ENCODE data around the gene LRRC10B.
"Not testable (repeated sequence)": the region's sequence is repeated elsewhere in the genome, so short reads cannot be mapped to it uniquely, and the experiment has no call there.

The LRRC10B gene

GRCh38 chr11:61507962-61508861 is at the start of gene LRRC10B:
Gene LRRC10B, plus strand, starts transcription at chr11:61508749. Its CDS starts 250 bp downstream, at chr11:61508999.
- peak in 1 of 2 experiments; percentile 12 for DNase-seq

GRCh38 chr11:61460474-61460881 is 48.1 kb upstream of the LRRC10B start:
- no peak for DNase-seq

GRCh38 chr11:61460986-61461385 is 47.6 kb upstream of the LRRC10B start:
- no peak for DNase-seq

DNA sequence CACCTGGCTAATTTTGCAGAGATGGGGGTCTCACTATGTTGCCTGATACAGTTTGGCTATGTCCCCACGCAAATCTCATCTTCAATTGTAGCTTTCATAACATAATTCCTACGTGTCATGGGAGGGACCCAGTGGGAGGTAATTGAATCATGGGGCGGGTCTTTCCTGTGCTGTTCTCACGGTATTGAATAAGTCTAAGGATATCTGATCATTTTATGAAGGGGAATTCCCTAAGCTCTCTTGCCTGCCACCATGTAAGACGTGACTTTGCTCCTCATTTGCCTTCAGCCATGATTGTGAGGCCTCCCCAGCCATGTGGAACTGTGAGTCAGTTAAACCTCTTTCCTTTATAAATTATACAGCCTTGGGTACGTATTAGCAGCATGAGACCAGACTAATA is 40.9 kb upstream of the LRRC10B start:
- not testable (repeated sequence) for DNase-seq

- no peak for DNase-seq
These were observed 40.5 kb upstream of the LRRC10B start for GRCh38 chr11:61468002-61468401.

- no peak for DNase-seq
These were observed 36.3 kb upstream of the LRRC10B start for GRCh38 chr11:61472282-61472681.

DNA sequence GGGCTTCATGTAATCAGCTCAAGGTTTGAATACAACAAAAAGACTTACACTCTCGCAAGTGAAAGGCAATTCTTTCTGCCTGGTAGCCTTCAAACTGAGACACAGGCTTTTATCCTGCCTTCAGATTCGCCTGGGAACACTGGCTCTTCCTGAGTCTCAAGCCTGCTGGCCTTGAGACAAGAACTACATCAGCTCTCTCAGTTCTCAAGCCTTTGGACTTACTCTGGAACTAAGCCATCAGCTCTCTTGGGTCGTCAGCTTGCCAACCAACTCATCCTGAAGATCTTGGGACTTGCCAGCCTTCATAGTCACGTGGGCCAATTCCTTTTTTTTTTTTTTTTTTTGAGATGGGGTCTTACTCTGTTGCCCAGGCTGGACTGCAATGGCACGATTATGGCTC is 35.7 kb upstream of the LRRC10B start:
- no peak for DNase-seq

- no peak for DNase-seq
These were observed 35.1 kb upstream of the LRRC10B start for GRCh38 chr11:61473370-61474012.

DNA sequence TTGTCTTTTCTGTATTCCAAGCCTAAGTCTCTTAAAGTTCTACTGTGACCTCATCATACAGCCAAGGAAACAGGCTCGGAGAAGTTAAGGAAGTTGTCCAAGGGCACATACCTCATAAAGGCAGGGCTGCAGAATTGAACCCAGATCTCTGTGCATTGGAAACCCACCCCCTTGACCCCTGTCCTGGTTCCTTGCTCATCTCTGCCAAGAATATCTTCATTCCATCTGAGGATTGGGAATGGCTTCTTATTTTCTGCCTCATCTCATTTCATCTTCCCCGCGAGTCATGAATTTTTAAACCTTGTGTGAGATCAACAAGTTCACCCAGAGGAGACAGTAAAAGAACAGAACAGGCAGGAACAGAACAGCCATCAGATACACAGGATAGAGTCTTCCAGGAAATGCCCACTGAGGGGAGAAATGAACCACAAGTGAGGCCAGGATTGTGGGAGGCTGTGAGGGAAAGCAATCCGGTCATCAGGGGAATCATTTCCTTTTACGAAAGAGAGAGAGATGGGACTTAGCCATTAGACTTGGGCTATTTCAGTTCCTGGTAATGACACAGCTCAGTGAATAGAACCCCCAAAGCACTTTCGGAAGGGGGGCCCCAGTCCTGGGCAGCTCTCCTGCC is 34.4 kb upstream of the LRRC10B start:
- no peak for DNase-seq

GRCh38 chr11:61475433-61475832 is 33.1 kb upstream of the LRRC10B start:
- DNase-seq: no peak

DNA sequence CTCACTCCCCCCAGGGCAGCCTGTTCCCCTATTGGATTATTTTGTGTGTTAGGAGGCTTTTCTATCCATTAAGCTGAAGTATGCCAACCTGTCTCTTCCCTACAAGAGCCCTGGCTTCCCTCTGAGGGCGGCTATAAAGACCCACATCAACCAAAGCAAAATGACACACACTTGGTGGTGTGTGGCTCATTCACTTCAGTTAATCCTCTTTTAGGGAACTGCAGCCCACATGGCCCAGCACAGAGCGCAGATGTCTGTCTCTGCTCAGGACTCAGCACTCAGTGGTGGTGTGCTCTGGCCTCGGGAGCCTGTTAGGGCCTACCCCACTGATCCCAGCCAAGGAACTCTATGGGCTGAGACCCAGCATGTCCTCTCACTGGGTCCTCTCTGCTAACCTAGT is 32.2 kb upstream of the LRRC10B start:
- no peak for DNase-seq

DNA sequence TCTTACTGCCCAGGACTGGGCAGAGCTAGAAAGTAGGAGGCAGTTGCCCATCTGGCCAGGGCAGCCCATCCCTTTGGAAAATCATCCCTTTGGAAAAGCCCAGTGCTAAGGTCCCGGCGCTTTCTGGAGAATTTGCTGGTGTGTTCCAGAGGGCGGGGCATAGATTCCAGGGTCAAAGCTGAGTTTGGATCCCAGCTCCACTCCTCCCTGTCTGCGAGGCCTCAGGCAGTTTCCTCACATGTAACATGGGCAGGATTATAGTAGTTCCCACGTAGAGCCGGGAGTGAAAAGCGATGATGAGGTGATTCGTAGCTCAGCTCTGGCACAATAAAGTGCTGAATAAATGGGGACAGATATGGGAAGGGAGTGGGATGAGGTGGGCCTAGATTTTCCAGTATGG is 31.4 kb upstream of the LRRC10B start:
- DNase-seq: no peak

GRCh38 chr11:61477727-61478148 is 30.8 kb upstream of the LRRC10B start:
- DNase-seq: peak; percentile 35 to 53

DNA sequence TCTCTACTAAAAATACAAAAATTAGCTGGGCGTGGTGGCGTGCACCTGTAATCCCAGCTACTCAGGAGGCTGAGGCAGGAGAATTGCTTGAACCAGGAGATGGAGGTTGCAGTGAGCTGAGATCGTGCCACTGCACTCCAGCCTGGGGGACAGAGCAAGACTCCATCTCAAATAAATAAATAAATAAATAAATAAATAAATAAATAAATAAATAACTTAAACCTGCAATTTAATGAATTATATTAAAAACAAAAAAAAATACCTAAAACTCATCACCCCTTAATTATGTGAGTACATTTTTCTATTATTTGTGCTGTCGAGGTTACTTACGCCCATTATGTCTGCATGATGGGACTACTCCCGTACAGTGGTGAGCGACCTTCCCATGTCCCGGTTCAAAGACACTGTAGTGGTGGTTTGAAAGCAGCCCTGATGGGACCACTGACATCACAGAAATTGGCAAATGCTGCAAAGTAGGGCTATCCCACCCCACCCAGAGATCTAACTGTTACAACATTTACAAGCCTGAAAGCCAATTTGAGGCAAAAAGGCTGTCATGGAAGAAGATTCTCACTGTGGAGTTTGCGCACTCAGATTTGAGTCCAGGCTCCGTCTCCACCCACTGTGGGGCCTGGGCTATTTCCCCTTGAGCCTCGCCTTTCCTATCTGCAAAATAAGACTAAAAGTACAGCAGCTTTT is 29.0 kb upstream of the LRRC10B start:
- DNase-seq: not testable (repeated sequence)

GRCh38 chr11:61480261-61480993 is 28.1 kb upstream of the LRRC10B start:
- no peak for DNase-seq

DNA sequence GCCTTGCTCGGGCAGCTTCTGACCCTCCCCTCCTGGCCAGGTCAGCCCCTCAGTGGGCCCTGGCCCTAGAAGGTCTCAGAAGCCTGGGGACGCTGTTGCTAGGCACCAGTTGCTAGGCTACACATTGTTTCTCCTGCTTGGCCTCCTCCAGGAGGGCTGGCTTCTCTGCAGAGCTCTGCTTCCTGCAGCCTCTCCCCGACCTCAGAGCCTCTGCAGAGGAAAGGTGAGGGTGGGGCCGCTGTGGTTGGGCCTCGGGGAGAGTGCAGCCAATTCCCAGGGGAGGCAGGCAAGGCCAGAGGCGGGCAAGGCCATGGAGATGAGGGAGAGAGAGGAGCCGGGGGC is 27.6 kb upstream of the LRRC10B start:
- no peak for DNase-seq

- no peak for DNase-seq
These were observed 26.7 kb upstream of the LRRC10B start for GRCh38 chr11:61481806-61482205.

GRCh38 chr11:61482513-61482912 is 26.0 kb upstream of the LRRC10B start:
- no peak for DNase-seq

GRCh38 chr11:61484541-61484940 is 24.0 kb upstream of the LRRC10B start:
- DNase-seq: no peak

DNA sequence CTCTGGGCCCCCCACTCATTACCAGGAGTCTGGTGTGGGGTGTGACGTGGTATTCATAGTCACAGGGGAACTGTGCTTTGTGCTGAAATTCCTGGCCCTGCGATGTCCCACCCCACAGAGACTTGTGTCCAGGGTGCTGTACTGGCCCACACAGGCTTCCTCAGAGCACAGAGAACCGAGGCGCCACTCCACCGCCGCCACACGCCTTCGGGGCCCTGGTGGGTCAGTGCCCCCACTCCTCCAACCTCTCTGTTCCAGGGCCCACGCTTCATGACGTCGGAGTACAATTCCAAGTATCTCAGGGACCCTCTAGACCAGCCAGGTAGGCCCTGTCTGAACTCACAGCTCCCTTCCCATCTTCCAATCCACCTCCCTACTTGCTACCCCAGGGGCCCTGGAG is 23.5 kb upstream of the LRRC10B start:
- DNase-seq: no peak

- no peak for DNase-seq
These were observed 22.4 kb upstream of the LRRC10B start for GRCh38 chr11:61486011-61486620.

GRCh38 chr11:61486779-61487178 is 21.8 kb upstream of the LRRC10B start:
- no peak for DNase-seq
